Left colon (tissue), 2 donors: ENCODE results near the gene DCDC2. TPM values are rescaled to one million over a fixed set of nuclear protein-coding genes. Genes with fewer than 3 reads are reported as not detected.
"Not testable (repeated sequence)": the region's sequence is repeated elsewhere in the genome, so short reads cannot be mapped to it uniquely, and the experiment has no call there.

Source experiments
- ATAC-seq: fragments of 200-7000 bp; cut with Tn5 transposase; one replicate; pipeline ENCODE4 v1.9.1; 2020; ENCODE audit warnings: mild to moderate bottlenecking, moderate library complexity
- DNase-seq, 2 donors: peaks; one replicate each; pipeline ENCODE4 v3.0.0-alpha.2; 2020
- intact Hi-C, 2 donors: fragments of 100-400 bp; cut with DNase I in 1 of 2; cut with micrococcal nuclease in 1 of 2; formaldehyde crosslinking; loops; one replicate each; pipeline versions ENCODE4 v1.11.2 to v1.14.0; 2022; cut with DNase I, micrococcal nuclease
- total RNA-seq, 2 donors: library from RNA; stranded (reverse); fragmentation: NEBNext Ultra II Directional; extraction: Animal tissue kit (Norgen Biotek cat#: 25700); gene quantifications; one replicate each; pipeline ENCODE4 v1.2.1, GENCODE V29; 2021
- donor health status: DM: no; HTN: no; CAD: no.
- donor health status: DM: yes; HTN: yes; CAD: no.

Gene DCDC2
- total RNA-seq, 2 donors from 2014 or later, result 1.7 to 2.1 TPM

GRCh38 chr6:24284006-24284405 is 73.9 kb downstream of the DCDC2 start:
- intact Hi-C loops, result no loop called here
- no peak for ATAC-seq
- DNase-seq, result peak in 1 of 2 donors; percentile 5

GRCh38 chr6:24283043-24283985 is 74.5 kb downstream of the DCDC2 start:
- DNase-seq (peak; percentile 77 to 86), ATAC-seq (peak; percentile 95)
- intact Hi-C loops, result no loop called here

GRCh38 chr6:24274441-24275083 is 83.3 kb downstream of the DCDC2 start:
- intact Hi-C loops, result no loop called here
- no peak for ATAC-seq

GRCh38 chr6:24273096-24273870 is 84.6 kb downstream of the DCDC2 start:
- ATAC-seq (no peak), DNase-seq (no peak)
- intact Hi-C loops, result no loop called here

More at GRCh38 chr6:24274441-24275083, 83.3 kb downstream of the DCDC2 start:
- no peak for DNase-seq

- DNase-seq (no peak), ATAC-seq (no peak)
- intact Hi-C loops, result no loop called here
These were observed 85.3 kb downstream of the DCDC2 start for GRCh38 chr6:24272553-24272952.

- DNase-seq, result no peak
- intact Hi-C loops, result no loop called here
- no peak for ATAC-seq
These were observed 85.7 kb downstream of the DCDC2 start for GRCh38 chr6:24272148-24272547.

GRCh38 chr6:24270011-24270410 is 87.8 kb downstream of the DCDC2 start:
- DNase-seq (no peak), ATAC-seq (no peak)
- intact Hi-C loops, result no loop called here

GRCh38 chr6:24258214-24258613 is 99.6 kb downstream of the DCDC2 start:
- DNase-seq, ATAC-seq, intact Hi-C loops: not testable (repeated sequence)

- DNase-seq (no peak), ATAC-seq (no peak)
- intact Hi-C loops, result no loop called here
These were observed 100.6 kb downstream of the DCDC2 start for GRCh38 chr6:24257282-24257681.

- DNase-seq (no peak), ATAC-seq (no peak)
- intact Hi-C loops, result no loop called here
These were observed 102.2 kb downstream of the DCDC2 start for GRCh38 chr6:24255676-24256075.

GRCh38 chr6:24253360-24253759 is 104.5 kb downstream of the DCDC2 start:
- DNase-seq (no peak), ATAC-seq (peak; percentile 75)
- intact Hi-C loops, result no loop called here

GRCh38 chr6:24252280-24252679 is 105.6 kb downstream of the DCDC2 start:
- DNase-seq, result no peak

GRCh38 chr6:24251339-24251738 is 106.5 kb downstream of the DCDC2 start:
- ATAC-seq, result no peak
- intact Hi-C loops, result no loop called here
- no peak for DNase-seq

More at GRCh38 chr6:24252280-24252679, 105.6 kb downstream of the DCDC2 start:
- ATAC-seq, result no peak
- intact Hi-C loops, result no loop called here

- DNase-seq (no peak), ATAC-seq (no peak)
- intact Hi-C loops, result no loop called here
These were observed 107.9 kb downstream of the DCDC2 start for GRCh38 chr6:24249926-24250325.

GRCh38 chr6:24245275-24245674 is 112.6 kb downstream of the DCDC2 start:
- no peak for ATAC-seq
- intact Hi-C loops, result no loop called here
- DNase-seq, result no peak

GRCh38 chr6:24242924-24243323 is 114.9 kb downstream of the DCDC2 start:
- no peak for ATAC-seq
- DNase-seq, result no peak
- intact Hi-C loops, result no loop called here

- ATAC-seq, intact Hi-C loops: not testable (repeated sequence)
These were observed 116.1 kb downstream of the DCDC2 start for GRCh38 chr6:24241779-24242178.

GRCh38 chr6:24240943-24241342 is 116.9 kb downstream of the DCDC2 start:
- intact Hi-C loops, result no loop called here
- DNase-seq, result no peak
- peak; percentile 93 for ATAC-seq

More at GRCh38 chr6:24241779-24242178, 116.1 kb downstream of the DCDC2 start:
- not testable (repeated sequence) for DNase-seq

- intact Hi-C loops, result no loop called here
- no peak for ATAC-seq
These were observed 117.4 kb downstream of the DCDC2 start for GRCh38 chr6:24240380-24240928.

More at GRCh38 chr6:24240380-24240928, 117.4 kb downstream of the DCDC2 start:
- DNase-seq, result no peak
